MCF 10A (cell line): ENCODE measurements around the gene MAPKAPK2. TPM values are rescaled to one million over a fixed set of nuclear protein-coding genes. Genes with fewer than 3 reads are reported as not detected.

ENCODE experiments used
- BruUV-seq: library from RNA; stranded (reverse); fragments of 400-500 nt; replicated peaks from 2 replicates; lab custom pipeline; 2021; lab: Mats Ljungman, UMichigan
- CTCF ChIA-PET: fragments of 300-600 bp; sonication (Branson Sonifier 250); formaldehyde crosslinking; extraction: SDS; loops from one replicate; lab custom pipeline; 2021; ENCODE audit warnings: antibody characterized with exemption, inconsistent platforms; lab: Yijun Ruan, JAX
- POLR2A ChIA-PET: fragments of 300-600, 350-650 bp; sonication (Branson Sonifier 250); formaldehyde crosslinking; extraction: SDS; loops from one replicate; lab custom pipeline; 2020; ENCODE audit warnings: antibody characterized with exemption, inconsistent platforms; lab: Yijun Ruan, JAX
- DNase-seq: peaks from one replicate; pipeline ENCODE4 v3.0.0-alpha.2; 2018; ENCODE audit not compliant: unreplicated experiment
- H3K27ac Mint-ChIP-seq: one replicate; pipeline ENCODE4 v1.8.0; 2022; ENCODE audit warnings: mild to moderate bottlenecking, low read depth, mixed read lengths; ENCODE audit not compliant: unreplicated experiment
- H3K27me3 Mint-ChIP-seq: one replicate; pipeline ENCODE4 v1.8.0; 2022; ENCODE audit warnings: mixed read lengths; ENCODE audit not compliant: insufficient read depth, unreplicated experiment
- H3K36me3 Mint-ChIP-seq: one replicate; pipeline ENCODE4 v1.8.0; 2022; ENCODE audit warnings: mild to moderate bottlenecking, moderate library complexity, mixed read lengths; ENCODE audit not compliant: insufficient read depth, unreplicated experiment
- H3K4me1 Mint-ChIP-seq: one replicate; pipeline ENCODE4 v1.8.0; 2022; ENCODE audit warnings: mixed read lengths; ENCODE audit not compliant: insufficient read depth, unreplicated experiment
- H3K4me3 Mint-ChIP-seq: one replicate; pipeline ENCODE4 v1.8.0; 2022; ENCODE audit warnings: mild to moderate bottlenecking, moderate library complexity, mixed read lengths; ENCODE audit not compliant: unreplicated experiment
- H3K9me3 Mint-ChIP-seq: one replicate; pipeline ENCODE4 v1.8.0; 2022; ENCODE audit warnings: mixed read lengths; ENCODE audit not compliant: unreplicated experiment
- CTCF ChIP-seq: fragments of 200-600 bp; IDR thresholded peaks from one replicate; pipeline ENCODE4 v1.8.0; 2022; ENCODE audit warnings: antibody characterized with exemption, mild to moderate bottlenecking; ENCODE audit not compliant: unreplicated experiment
- intact Hi-C: fragments of 100-400 bp; cut with micrococcal nuclease; formaldehyde crosslinking; loops from 2 replicates; pipeline ENCODE4 v1.14.1; 2022
- total RNA-seq: library from RNA; stranded (reverse); gene quantifications from 2 replicates; pipeline ENCODE4 v1.2.3, GENCODE V29; 2022

The MAPKAPK2 gene
- total RNA-seq, 1 experiment from 2014 or later, result 142 TPM

GRCh38 chr1:206668874-206669410 is 15.8 kb upstream of the MAPKAPK2 start:
- BruUV-seq, result no TSS peak
- H3K9me3 Mint-ChIP-seq, result no peaks in the 10 kb centered on the region
- H3K27me3 Mint-ChIP-seq, result peaks cover 13% of the 10 kb centered on the region
- H3K27ac Mint-ChIP-seq, result no peak overlapping the region
- ChIA-PET CTCF (interaction anchor here (1.0 to 34.4 kb wide), 7 partner anchors 22 to 313 kb away, joined by 3 to 1191 read pairs (median 5); partner anchors contain the start of gene DYRK3), POLR2A (interaction anchor here (0.6 to 13.3 kb wide), 5 partner anchors 9 to 364 kb away, joined by 3 to 193 read pairs (median 4); partner anchors contain the start of genes C1orf116 and DYRK3)
- intact Hi-C loops, result no loop called here
- H3K4me1 Mint-ChIP-seq, result peaks cover 6% of the 10 kb centered on the region
- no peaks in the 10 kb centered on the region for H3K36me3 Mint-ChIP-seq
- no peak for DNase-seq
- no peak for TF ChIP-seq CTCF
- H3K4me3 Mint-ChIP-seq, result no peak overlapping the region

DNA sequence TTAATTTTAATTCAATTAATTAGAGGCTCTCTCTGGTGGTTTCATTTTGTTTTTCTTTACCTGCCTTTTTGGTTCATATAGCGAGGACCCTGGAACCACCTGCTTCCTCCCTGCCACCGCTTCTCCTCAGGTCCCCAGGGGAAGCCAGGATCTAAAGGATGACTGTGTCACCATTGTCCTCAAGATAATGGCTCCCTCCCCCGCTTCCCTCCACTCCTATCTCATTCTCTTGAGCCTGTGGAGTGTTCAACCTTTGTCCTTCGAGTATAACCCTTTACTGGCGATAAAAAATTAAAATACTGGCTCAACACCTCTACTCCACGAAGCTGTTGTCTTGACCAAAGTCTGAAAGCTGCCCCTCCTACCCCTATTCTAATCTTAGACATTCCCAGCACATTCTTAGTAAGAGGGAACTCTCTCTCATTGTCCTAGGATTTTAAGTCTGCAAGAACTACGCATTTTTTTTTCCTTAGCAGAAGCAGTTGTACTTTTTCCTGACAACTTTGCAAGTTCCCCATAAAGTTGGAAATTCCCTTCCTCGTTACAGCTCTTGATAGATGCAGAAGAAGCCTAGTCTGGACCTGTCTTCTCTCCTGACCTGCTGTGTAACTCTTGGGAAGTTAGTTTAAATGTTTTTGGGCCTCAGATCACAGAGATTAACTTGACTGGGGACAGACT is 12.6 kb upstream of the MAPKAPK2 start:
- Mint-ChIP-seq H3K27ac (no peak overlapping the region), H3K4me1 (peaks cover 24% of the 10 kb centered on the region), H3K4me3 (no peak overlapping the region), H3K36me3 (no peaks in the 10 kb centered on the region), H3K27me3 (no peaks in the 10 kb centered on the region), H3K9me3 (no peaks in the 10 kb centered on the region)
- no peak for TF ChIP-seq CTCF
- POLR2A ChIA-PET, result interaction anchor here (1.9 to 7.1 kb wide), 3 partner anchors 14 to 60 kb away, joined by 7 to 124 read pairs (median 56); partner anchors contain the start of genes DYRK3, EIF2D and MAPKAPK2
- BruUV-seq, result no TSS peak
- intact Hi-C loops, result no loop called here
- CTCF ChIA-PET, result interaction anchor here (0.6 to 34.4 kb wide), 8 partner anchors 8 to 331 kb away, joined by 3 to 1191 read pairs (median 6); partner anchors contain the start of genes DYRK3, EIF2D and IL20
- no peak for DNase-seq

- POLR2A ChIA-PET, result interaction anchor here (0.5 to 7.1 kb wide), 9 partner anchors 9 to 241 kb away, joined by 3 to 124 read pairs (median 7); partner anchors contain the start of genes DYRK3, EIF2D and MAPKAPK2
- intact Hi-C loops, result no loop called here
These were observed 11.6 kb upstream of the MAPKAPK2 start for GRCh38 chr1:206672844-206673758.

More at GRCh38 chr1:206672844-206673758, 11.6 kb upstream of the MAPKAPK2 start:
- Mint-ChIP-seq H3K4me3 (no peak overlapping the region), H3K4me1 (peaks cover 23% of the 10 kb centered on the region), H3K27me3 (no peaks in the 10 kb centered on the region), H3K27ac (no peak overlapping the region), H3K9me3 (no peaks in the 10 kb centered on the region), H3K36me3 (no peaks in the 10 kb centered on the region)
- no peak for TF ChIP-seq CTCF
- BruUV-seq, result no TSS peak
- CTCF ChIA-PET, result interaction anchor here (0.6 to 34.4 kb wide), 14 partner anchors 8 to 904 kb away, joined by 3 to 1191 read pairs (median 6); partner anchors contain the start of genes DYRK3, EIF2D and IL20
- no peak for DNase-seq
